CD4-positive, alpha-beta T cell treated with Interleukin-17A for 4 hours (primary cell): ENCODE results near the gene CSK.
"Not testable (repeated sequence)": the region's sequence is repeated elsewhere in the genome, so short reads cannot be mapped to it uniquely, and the experiment has no call there.

ENCODE experiments used
- DNase-seq: peaks from one replicate; pipeline ENCODE4 v3.0.0-alpha.2; 2020; ENCODE audit warnings: mixed read lengths

Gene CSK

GRCh38 chr15:74781431-74782258 is at the start of gene CSK:
TSS of gene CSK (plus strand) at chr15:74782080. CDS start at chr15:74798298, 16,218 bp downstream.
- peak; percentile 86 for DNase-seq

GRCh38 chr15:74732846-74733245 is 49.0 kb upstream of the CSK start:
- DNase-seq = no peak

GRCh38 chr15:74733269-74733668 is 48.6 kb upstream of the CSK start:
- no peak for DNase-seq

- DNase-seq = no peak
Measured at GRCh38 chr15:74735305-74735704, 46.6 kb upstream of the CSK start.

- not testable (repeated sequence) for DNase-seq
Measured at GRCh38 chr15:74738239-74738638, 43.6 kb upstream of the CSK start.

- DNase-seq = no peak
Measured at GRCh38 chr15:74742422-74742821, 39.5 kb upstream of the CSK start.

GRCh38 chr15:74746389-74746788 is 35.5 kb upstream of the CSK start:
- DNase-seq = no peak

- DNase-seq = no peak
Measured at GRCh38 chr15:74748322-74748946, 33.4 kb upstream of the CSK start, which contains the start of gene CYP1A2. TSS of gene CYP1A2 (plus strand) at chr15:74748845. CDS start at chr15:74749739, 894 bp downstream.

GRCh38 chr15:74749832-74750231 is 32.0 kb upstream of the CSK start:
- no peak for DNase-seq

- DNase-seq = no peak
Measured at GRCh38 chr15:74750751-74751150, 31.1 kb upstream of the CSK start.

- no peak for DNase-seq
Measured at GRCh38 chr15:74752011-74752410, 29.9 kb upstream of the CSK start.

GRCh38 chr15:74752531-74752930 is 29.3 kb upstream of the CSK start:
- DNase-seq = no peak

- no peak for DNase-seq
Measured at GRCh38 chr15:74754593-74755215, 27.2 kb upstream of the CSK start.

- DNase-seq = no peak
Measured at GRCh38 chr15:74758736-74759135, 23.1 kb upstream of the CSK start.

GRCh38 chr15:74762791-74763150 is 19.1 kb upstream of the CSK start:
- DNase-seq = no peak

- DNase-seq = no peak
Measured at GRCh38 chr15:74763416-74763815, 18.5 kb upstream of the CSK start.

- DNase-seq = no peak
Measured at GRCh38 chr15:74767167-74768098, 14.4 kb upstream of the CSK start.

GRCh38 chr15:74768099-74768770 is 13.6 kb upstream of the CSK start:
- DNase-seq = no peak

- peak; percentile 77 for DNase-seq
Measured at GRCh38 chr15:74768771-74769342, 13.0 kb upstream of the CSK start.

GRCh38 chr15:74769463-74770025 is 12.3 kb upstream of the CSK start:
- no peak for DNase-seq

- DNase-seq = no peak
Measured at GRCh38 chr15:74770211-74770903, 11.5 kb upstream of the CSK start.
